Activated CD4-positive, alpha-beta memory T cell treated with anti-CD3 and anti-CD28 coated beads for 36 hours (primary cell): ENCODE data around the gene RERE. TPM values are rescaled to one million over a fixed set of nuclear protein-coding genes. Genes with fewer than 3 reads are reported as not detected.

Experiments
- CTCF ChIA-PET: fragments of 350-600 bp; sonication (Branson Sonifier 250); formaldehyde crosslinking; loops from one replicate; lab custom pipeline; 2021; ENCODE audit warnings: antibody characterized with exemption, inconsistent platforms; lab: Charles Lee
- POLR2A ChIA-PET: fragments of 350-600 bp; sonication (Branson Sonifier 250); formaldehyde crosslinking; loops from one replicate; lab custom pipeline; 2021; ENCODE audit warnings: antibody characterized with exemption; lab: Charles Lee
- DNase-seq: peaks from one replicate; pipeline ENCODE4 v3.0.0-alpha.2; 2020
- H3K27ac Mint-ChIP-seq: one replicate; pipeline ENCODE4 v1.8.0; 2021; ENCODE audit warnings: mixed read lengths
- H3K27me3 Mint-ChIP-seq: one replicate; pipeline ENCODE4 v1.8.0; 2021; ENCODE audit warnings: mixed read lengths
- H3K36me3 Mint-ChIP-seq: one replicate; pipeline ENCODE4 v1.8.0; 2021; ENCODE audit warnings: mixed read lengths
- H3K4me1 Mint-ChIP-seq: one replicate; pipeline ENCODE4 v1.8.0; 2021; ENCODE audit warnings: low read depth, mixed read lengths
- H3K4me3 Mint-ChIP-seq: one replicate; pipeline ENCODE4 v1.8.0; 2021; ENCODE audit warnings: mild to moderate bottlenecking, mixed read lengths
- H3K9me3 Mint-ChIP-seq: one replicate; pipeline ENCODE4 v1.8.0; 2021; ENCODE audit warnings: mixed read lengths
- intact Hi-C: fragments of 100-400 bp; cut with micrococcal nuclease; formaldehyde crosslinking; loops from one replicate; pipeline ENCODE4 v1.15.1; 2023
- total RNA-seq, 2 experiments: library from RNA; stranded (reverse); gene quantifications; one replicate each; pipeline ENCODE4 v1.2.3, GENCODE V29; 2021

The RERE gene
- total RNA-seq: 10 to 100 TPM; 45.0 to 50.5 TPM

DNA sequence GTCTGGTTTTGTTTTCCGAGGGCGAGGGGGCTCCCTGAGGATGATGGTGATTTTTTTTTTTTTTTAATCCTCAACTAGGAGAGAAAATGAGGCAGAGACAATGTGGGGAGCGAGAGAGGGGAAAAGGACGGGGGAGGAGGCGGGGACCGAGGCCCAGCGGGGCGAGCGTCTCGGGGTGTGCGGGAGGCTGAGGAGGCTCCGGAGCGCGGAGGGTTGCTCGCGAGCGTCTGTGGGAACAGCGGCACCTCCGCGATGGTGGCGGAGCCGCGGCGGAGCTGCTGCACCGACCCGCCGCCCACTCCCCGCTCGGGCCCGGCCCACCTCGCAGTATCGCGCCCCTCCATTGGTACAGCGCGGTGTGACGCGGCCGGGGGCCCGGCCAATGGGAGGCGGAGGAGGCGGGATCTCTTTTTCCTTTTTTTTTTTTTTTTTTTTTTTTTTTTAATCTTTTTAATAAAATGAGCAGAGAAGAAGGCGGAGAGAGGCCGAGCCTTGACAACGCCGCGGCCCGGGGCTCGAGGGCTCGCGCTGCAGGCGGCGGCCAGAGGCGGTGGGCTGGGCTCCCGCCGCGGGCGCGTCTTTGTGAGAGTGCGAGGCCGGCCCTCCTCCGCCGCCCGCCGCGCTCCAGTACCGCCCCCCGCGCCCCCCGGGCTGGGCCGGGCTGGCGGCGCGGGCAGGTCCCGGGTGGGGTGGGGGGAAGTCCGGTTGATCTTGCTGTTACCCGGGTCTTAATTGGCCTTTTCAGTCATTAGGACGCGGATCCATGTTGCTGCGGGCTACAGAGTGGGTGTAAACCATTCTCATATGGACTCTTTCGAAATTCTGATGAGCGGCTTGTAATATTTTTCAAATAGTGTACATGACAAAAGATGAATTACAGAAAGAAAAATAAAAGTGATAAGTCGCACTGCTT, at the start of gene RERE:
Gene RERE, minus strand, starts transcription at position 229 of the 913 bp plus-strand sequence.
- peak; percentile 97 for DNase-seq
- CTCF ChIA-PET: interaction anchor here (1.0 to 3.4 kb wide), 2 partner anchors 31 to 307 kb away, joined by 3 to 18 read pairs; no protein-coding TSS in a partner anchor
- POLR2A ChIA-PET: interaction anchor here (1.0 to 1.5 kb wide), 4 partner anchors 48 to 152 kb away, joined by 3 to 5 read pairs (median 4); no protein-coding TSS in a partner anchor
- H3K27me3 Mint-ChIP-seq: peaks cover 4% of the 10 kb centered on the region
- H3K36me3 Mint-ChIP-seq: no peaks in the 10 kb centered on the region
- intact Hi-C loops: loop anchor here (1.0 to 5.0 kb wide), 5 partner anchors 31 to 310 kb away; partner anchors contain the start of gene GPR157
- H3K4me1 Mint-ChIP-seq: peaks cover 46% of the 10 kb centered on the region
- H3K27ac Mint-ChIP-seq: peak within 1 kb of the TSS; percentile 91
- no peaks in the 10 kb centered on the region for H3K9me3 Mint-ChIP-seq
- peak within 1 kb of the TSS; percentile 86 for H3K4me3 Mint-ChIP-seq

DNA sequence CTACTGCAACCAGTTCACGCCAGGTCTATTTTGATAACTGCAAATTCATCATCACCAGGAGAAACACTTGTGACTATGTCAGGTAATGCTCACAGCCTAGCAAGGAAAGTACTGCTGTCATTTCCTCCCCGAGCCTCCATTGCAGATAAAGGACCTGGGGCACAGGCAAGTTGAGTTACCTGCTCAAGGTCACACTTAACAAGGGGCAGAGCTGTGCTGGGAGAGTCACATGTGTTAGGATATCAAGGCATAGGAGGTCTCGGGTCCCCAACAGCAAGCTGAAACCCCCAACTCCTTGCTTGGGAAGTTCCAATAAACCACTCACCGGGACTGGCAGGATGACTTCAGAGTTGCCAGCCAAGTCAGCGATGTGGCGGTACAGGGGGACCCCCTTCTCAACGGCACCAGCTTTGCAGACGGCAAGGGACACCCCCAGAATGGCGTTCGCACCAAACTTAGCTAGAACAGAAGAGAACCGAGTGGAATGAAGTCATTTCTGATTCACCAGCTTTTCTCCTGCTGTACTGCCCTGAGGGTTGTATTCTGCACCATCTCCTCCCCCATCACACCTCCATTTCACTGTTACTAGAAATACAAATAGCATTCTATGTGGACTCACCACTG, 49.5 kb upstream of the RERE start:
- POLR2A ChIA-PET: interaction anchor here (0.7 to 3.9 kb wide), 8 partner anchors 8 to 471 kb away, joined by 3 to 30 read pairs (median 4); partner anchors contain the start of gene ENO1
- Mint-ChIP-seq H3K4me3 (peak overlapping the region; percentile 20), H3K27me3 (no peaks in the 10 kb centered on the region), H3K36me3 (peaks cover 87% of the 10 kb centered on the region), H3K4me1 (peaks cover 61% of the 10 kb centered on the region), H3K27ac (peak overlapping the region; percentile 91), H3K9me3 (no peaks in the 10 kb centered on the region)
- DNase-seq: peak; percentile 79
- intact Hi-C loops: no loop called here
- CTCF ChIA-PET: interaction anchor here (3.0 to 7.1 kb wide), 2 partner anchors 7 to 17 kb away, joined by 16 to 61 read pairs; no protein-coding TSS in a partner anchor

- CTCF ChIA-PET: interaction anchor here (7.1 kb wide), 1 partner anchor 16 kb away, joined by 61 read pairs; no protein-coding TSS in a partner anchor
- no peaks in the 10 kb centered on the region for H3K9me3 Mint-ChIP-seq
- no peaks in the 10 kb centered on the region for H3K27me3 Mint-ChIP-seq
- peaks cover 55% of the 10 kb centered on the region for H3K4me1 Mint-ChIP-seq
- POLR2A ChIA-PET: interaction anchor here (0.7 to 7.1 kb wide), 8 partner anchors 8 to 53 kb away, joined by 3 to 45 read pairs (median 5); partner anchors contain the start of genes ENO1 and RERE
- H3K36me3 Mint-ChIP-seq: peaks cover 82% of the 10 kb centered on the region
- no peak for DNase-seq
- peak overlapping the region; percentile 91 for H3K27ac Mint-ChIP-seq
- H3K4me3 Mint-ChIP-seq: peak overlapping the region; percentile 20
- intact Hi-C loops: no loop called here
Measured at GRCh38 chr1:8866173-8866791, 48.8 kb upstream of the RERE start.

DNA sequence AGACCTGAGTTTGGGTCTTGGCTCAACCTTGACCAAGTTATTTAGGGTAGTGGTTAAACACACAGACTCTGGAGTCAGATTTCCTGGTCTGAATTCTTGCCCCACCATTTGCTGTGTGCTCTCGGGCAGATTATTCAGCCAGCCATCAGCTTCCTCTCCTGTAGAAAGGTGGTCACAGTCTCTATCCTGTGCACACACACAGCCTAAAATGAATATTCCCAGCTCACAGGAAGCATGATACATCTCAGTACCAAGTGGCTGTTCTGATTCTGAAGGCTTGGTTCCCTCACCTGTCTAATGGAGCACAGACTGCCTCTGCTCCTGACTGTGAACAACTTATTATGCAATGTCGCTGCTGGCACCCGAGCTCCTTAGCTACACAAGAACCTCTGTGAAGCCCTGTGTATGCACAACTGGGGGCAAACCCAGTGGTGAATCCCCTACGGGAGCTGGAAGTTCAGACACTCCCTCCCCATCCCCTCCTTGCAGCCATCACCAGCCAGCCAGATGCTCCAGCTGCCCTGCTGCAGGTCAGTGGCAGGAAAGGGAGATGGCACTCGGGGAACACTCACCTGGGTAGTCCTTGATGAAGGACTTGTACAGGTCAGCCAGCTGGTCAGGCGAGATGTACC, 47.4 kb upstream of the RERE start:
- peaks cover 49% of the 10 kb centered on the region for H3K4me1 Mint-ChIP-seq
- no peak for DNase-seq
- ChIA-PET POLR2A (interaction anchor here (0.9 to 7.1 kb wide), 5 partner anchors 10 to 47 kb away, joined by 3 to 45 read pairs (median 5); partner anchors contain the start of gene RERE), CTCF (interaction anchor here (1.3 to 7.1 kb wide), 2 partner anchors 15 kb away, joined by 3 to 61 read pairs; no protein-coding TSS in a partner anchor)
- H3K27ac Mint-ChIP-seq: no peak overlapping the region
- intact Hi-C loops: no loop called here
- H3K27me3 Mint-ChIP-seq: no peaks in the 10 kb centered on the region
- H3K9me3 Mint-ChIP-seq: no peaks in the 10 kb centered on the region
- peaks cover 79% of the 10 kb centered on the region for H3K36me3 Mint-ChIP-seq
- H3K4me3 Mint-ChIP-seq: no peak overlapping the region

DNA sequence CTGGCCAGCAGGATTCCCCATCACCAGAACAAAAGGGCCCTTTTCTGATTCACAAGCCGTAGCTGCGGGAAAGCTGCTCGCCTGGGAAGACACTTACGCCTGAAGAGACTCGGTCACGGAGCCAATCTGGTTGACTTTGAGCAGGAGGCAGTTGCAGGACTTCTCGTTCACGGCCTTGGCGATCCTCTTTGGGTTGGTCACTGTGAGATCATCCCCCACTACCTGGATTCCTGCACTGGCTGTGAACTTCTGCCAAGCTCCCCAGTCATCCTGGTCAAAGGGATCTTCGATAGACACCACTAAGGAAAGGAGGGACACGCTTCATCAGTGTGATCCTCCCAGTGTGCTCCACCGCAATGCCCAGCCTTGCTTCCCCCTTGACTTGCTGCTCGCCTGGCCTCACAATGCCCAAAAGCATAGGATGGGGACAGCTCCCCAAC, 46.4 kb upstream of the RERE start:
- H3K4me1 Mint-ChIP-seq: peaks cover 45% of the 10 kb centered on the region
- intact Hi-C loops: no loop called here
- no peaks in the 10 kb centered on the region for H3K9me3 Mint-ChIP-seq
- ChIA-PET CTCF (interaction anchor here (0.6 to 7.1 kb wide), 5 partner anchors 10 to 141 kb away, joined by 3 to 61 read pairs (median 4); no protein-coding TSS in a partner anchor), POLR2A (interaction anchor here (2.4 to 7.1 kb wide), 2 partner anchors 11 to 15 kb away, joined by 18 to 45 read pairs; partner anchors contain the start of gene ENO1)
- no peaks in the 10 kb centered on the region for H3K27me3 Mint-ChIP-seq
- H3K4me3 Mint-ChIP-seq: no peak overlapping the region
- H3K27ac Mint-ChIP-seq: peak overlapping the region; percentile 38
- no peak for DNase-seq
- H3K36me3 Mint-ChIP-seq: peaks cover 78% of the 10 kb centered on the region

GRCh38 chr1:8863138-8863537, 45.7 kb upstream of the RERE start:
- Mint-ChIP-seq H3K36me3 (peaks cover 82% of the 10 kb centered on the region), H3K4me1 (peaks cover 50% of the 10 kb centered on the region), H3K27ac (peak overlapping the region; percentile 64), H3K9me3 (no peaks in the 10 kb centered on the region), H3K4me3 (no peak overlapping the region), H3K27me3 (no peaks in the 10 kb centered on the region)
- DNase-seq: no peak
- intact Hi-C loops: no loop called here
- ChIA-PET POLR2A (interaction anchor here (1.4 to 7.1 kb wide), 3 partner anchors 11 to 19 kb away, joined by 6 to 45 read pairs (median 18); partner anchors contain the start of gene ENO1), CTCF (interaction anchor here (0.6 to 7.1 kb wide), 8 partner anchors 9 to 454 kb away, joined by 3 to 61 read pairs (median 5); no protein-coding TSS in a partner anchor)

GRCh38 chr1:8862528-8862927, 45.1 kb upstream of the RERE start:
- Mint-ChIP-seq H3K27me3 (no peaks in the 10 kb centered on the region), H3K27ac (peak overlapping the region; percentile 64), H3K4me1 (peaks cover 46% of the 10 kb centered on the region), H3K4me3 (no peak overlapping the region), H3K9me3 (no peaks in the 10 kb centered on the region), H3K36me3 (peaks cover 79% of the 10 kb centered on the region)
- DNase-seq: peak; percentile 48
- POLR2A ChIA-PET: interaction anchor here (0.8 to 7.1 kb wide), 4 partner anchors 10 to 19 kb away, joined by 3 to 45 read pairs (median 12); partner anchors contain the start of gene ENO1
- intact Hi-C loops: no loop called here
- CTCF ChIA-PET: interaction anchor here (0.9 to 7.1 kb wide), 12 partner anchors 9 to 453 kb away, joined by 3 to 61 read pairs (median 5); no protein-coding TSS in a partner anchor

DNA sequence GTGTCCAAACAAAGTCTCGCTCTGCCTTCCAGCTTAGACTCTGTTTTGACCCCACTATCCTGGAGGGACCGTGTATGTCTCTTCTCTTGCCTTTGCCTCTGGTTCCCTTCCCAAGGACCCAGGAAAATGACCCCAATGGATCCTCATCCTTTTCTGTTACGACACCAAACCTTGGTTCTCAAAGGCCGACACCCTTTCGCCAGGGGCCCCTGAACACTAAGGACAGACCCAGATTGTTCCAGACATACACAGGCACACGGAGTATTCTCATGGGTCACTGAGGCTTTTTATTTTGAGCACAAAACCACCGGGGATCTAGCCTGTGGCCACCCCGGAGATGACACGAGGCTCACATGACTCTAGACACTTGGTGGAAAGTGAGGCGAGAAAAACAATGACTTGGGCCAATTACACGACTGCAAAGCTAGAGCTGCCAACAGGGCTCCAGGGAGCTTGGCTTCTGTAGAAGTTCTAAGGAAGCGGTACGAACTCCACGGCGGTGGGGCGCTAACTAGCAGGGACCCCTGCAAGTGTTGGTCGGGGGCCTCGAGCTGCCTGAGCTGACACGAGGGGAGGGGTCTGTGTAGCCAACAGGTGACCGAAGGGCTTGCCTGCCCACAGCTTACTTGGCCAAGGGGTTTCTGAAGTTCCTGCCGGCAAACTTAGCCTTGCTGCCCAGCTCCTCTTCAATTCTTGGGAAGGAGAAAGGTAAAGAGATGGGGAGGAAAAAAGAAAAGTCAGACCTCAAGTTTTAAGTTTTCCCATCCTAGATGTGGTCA, 43.5 kb upstream of the RERE start:
- no peak for DNase-seq
- Mint-ChIP-seq H3K27ac (no peak overlapping the region), H3K4me1 (peaks cover 33% of the 10 kb centered on the region), H3K27me3 (no peaks in the 10 kb centered on the region), H3K4me3 (no peak overlapping the region), H3K9me3 (no peaks in the 10 kb centered on the region), H3K36me3 (peaks cover 75% of the 10 kb centered on the region)
- intact Hi-C loops: no loop called here
- ChIA-PET POLR2A (interaction anchor here (2.6 to 7.1 kb wide), 2 partner anchors 9 to 13 kb away, joined by 15 to 45 read pairs; no protein-coding TSS in a partner anchor), CTCF (interaction anchor here (0.6 to 7.1 kb wide), 8 partner anchors 8 to 144 kb away, joined by 3 to 61 read pairs (median 6); no protein-coding TSS in a partner anchor)

- H3K4me3 Mint-ChIP-seq: no peak overlapping the region
- peak; percentile 56 for DNase-seq
- no peaks in the 10 kb centered on the region for H3K9me3 Mint-ChIP-seq
- H3K4me1 Mint-ChIP-seq: peaks cover 33% of the 10 kb centered on the region
- H3K27me3 Mint-ChIP-seq: no peaks in the 10 kb centered on the region
- CTCF ChIA-PET: interaction anchor here (0.6 to 4.7 kb wide), 12 partner anchors 10 to 223 kb away, joined by 3 to 49 read pairs (median 6); no protein-coding TSS in a partner anchor
- peaks cover 62% of the 10 kb centered on the region for H3K36me3 Mint-ChIP-seq
- intact Hi-C loops: loop anchor here (1.0 kb wide), 2 partner anchors 14 to 44 kb away; no protein-coding TSS in a partner anchor
- peak overlapping the region; percentile 84 for H3K27ac Mint-ChIP-seq
- POLR2A ChIA-PET: interaction anchor here (0.8 to 7.1 kb wide), 7 partner anchors 8 to 146 kb away, joined by 4 to 45 read pairs (median 12); partner anchors contain the start of gene ENO1
Measured at GRCh38 chr1:8858888-8859706, 41.7 kb upstream of the RERE start.
